ENCODE results near the gene CSF2.
A peak's percentile ranks its signal among the peaks of the same experiment; 100 is the strongest.

CSF2 gene

GRCh38 chr5:132069994-132070393 lies 3.6 kb upstream of the CSF2 start:
- Mint-ChIP-seq H3K9me3 (no peaks in the 10 kb centered on the region), H3K36me3 (ENCODE audit: low read depth) (no peaks in the 10 kb centered on the region), H3K27me3 (ENCODE audit: low read depth) (no peaks in the 10 kb centered on the region), H3K4me1 (ENCODE audit: low read depth) (peaks cover 51% of the 10 kb centered on the region), H3K4me3 (no peak overlapping the region), H3K27ac (no peak overlapping the region)
- no peak for DNase-seq (ENCODE audit: low spot score)

- Mint-ChIP-seq H3K4me3 (peak overlapping the region; percentile 3), H3K4me1 (ENCODE audit: low read depth) (peaks cover 51% of the 10 kb centered on the region)
- peak; percentile 83 for DNase-seq (ENCODE audit: low spot score)
Measured at GRCh38 chr5:132070460-132071337, 2.9 kb upstream of the CSF2 start.

GRCh38 chr5:132071338-132071707 lies 2.3 kb upstream of the CSF2 start:
- H3K27me3 Mint-ChIP-seq (ENCODE audit: low read depth), result no peaks in the 10 kb centered on the region
- H3K9me3 Mint-ChIP-seq, result no peaks in the 10 kb centered on the region
- H3K4me1 Mint-ChIP-seq (ENCODE audit: low read depth), result peaks cover 51% of the 10 kb centered on the region
- peaks cover 4% of the 10 kb centered on the region for H3K36me3 Mint-ChIP-seq (ENCODE audit: low read depth)
- no peak overlapping the region for H3K4me3 Mint-ChIP-seq
- no peak for DNase-seq (ENCODE audit: low spot score)
- H3K27ac Mint-ChIP-seq, result peak overlapping the region; percentile 80

More at GRCh38 chr5:132070460-132071337, 2.9 kb upstream of the CSF2 start:
- no peaks in the 10 kb centered on the region for H3K27me3 Mint-ChIP-seq (ENCODE audit: low read depth)
- H3K27ac Mint-ChIP-seq, result peak overlapping the region; percentile 80
- H3K9me3 Mint-ChIP-seq, result no peaks in the 10 kb centered on the region
- peaks cover 2% of the 10 kb centered on the region for H3K36me3 Mint-ChIP-seq (ENCODE audit: low read depth)

GRCh38 chr5:132072070-132072469 lies 1.5 kb upstream of the CSF2 start:
- Mint-ChIP-seq H3K27me3 (ENCODE audit: low read depth) (no peaks in the 10 kb centered on the region), H3K4me1 (ENCODE audit: low read depth) (peaks cover 55% of the 10 kb centered on the region), H3K9me3 (no peaks in the 10 kb centered on the region), H3K36me3 (ENCODE audit: low read depth) (peaks cover 5% of the 10 kb centered on the region), H3K27ac (peak overlapping the region; percentile 17), H3K4me3 (no peak overlapping the region)
- DNase-seq (ENCODE audit: low spot score), result no peak

- Mint-ChIP-seq H3K36me3 (ENCODE audit: low read depth) (peaks cover 6% of the 10 kb centered on the region), H3K4me1 (ENCODE audit: low read depth) (peaks cover 56% of the 10 kb centered on the region), H3K27ac (peak overlapping the region; percentile 36), H3K27me3 (ENCODE audit: low read depth) (no peaks in the 10 kb centered on the region), H3K9me3 (no peaks in the 10 kb centered on the region), H3K4me3 (no peak overlapping the region)
- DNase-seq (ENCODE audit: low spot score), result no peak
Measured at GRCh38 chr5:132072528-132072927, 1.1 kb upstream of the CSF2 start.

GRCh38 chr5:132074091-132074771 lies 642 bp downstream of the CSF2 start:
- Mint-ChIP-seq H3K27me3 (ENCODE audit: low read depth) (no peaks in the 10 kb centered on the region), H3K36me3 (ENCODE audit: low read depth) (peaks cover 6% of the 10 kb centered on the region), H3K4me1 (ENCODE audit: low read depth) (peaks cover 71% of the 10 kb centered on the region), H3K4me3 (peak overlapping the region; percentile 70), H3K9me3 (no peaks in the 10 kb centered on the region), H3K27ac (peak overlapping the region; percentile 75)
- DNase-seq (ENCODE audit: low spot score), result no peak

- H3K9me3 Mint-ChIP-seq, result no peaks in the 10 kb centered on the region
- peak overlapping the region; percentile 84 for H3K27ac Mint-ChIP-seq
- no peaks in the 10 kb centered on the region for H3K27me3 Mint-ChIP-seq (ENCODE audit: low read depth)
- H3K4me1 Mint-ChIP-seq (ENCODE audit: low read depth), result peaks cover 74% of the 10 kb centered on the region
- DNase-seq (ENCODE audit: low spot score), result peak; percentile 73
- peak overlapping the region; percentile 70 for H3K4me3 Mint-ChIP-seq
- H3K36me3 Mint-ChIP-seq (ENCODE audit: low read depth), result peaks cover 6% of the 10 kb centered on the region
Measured at GRCh38 chr5:132074772-132075718, 1.5 kb downstream of the CSF2 start.

- DNase-seq (ENCODE audit: low spot score), result no peak
- Mint-ChIP-seq H3K4me1 (ENCODE audit: low read depth) (peaks cover 67% of the 10 kb centered on the region), H3K27ac (peak overlapping the region; percentile 83), H3K36me3 (ENCODE audit: low read depth) (peaks cover 6% of the 10 kb centered on the region), H3K9me3 (no peaks in the 10 kb centered on the region), H3K4me3 (peak overlapping the region; percentile 65), H3K27me3 (ENCODE audit: low read depth) (no peaks in the 10 kb centered on the region)
Measured at GRCh38 chr5:132075719-132076077, 2.1 kb downstream of the CSF2 start.

- Mint-ChIP-seq H3K27me3 (ENCODE audit: low read depth) (no peaks in the 10 kb centered on the region), H3K27ac (peak overlapping the region; percentile 88), H3K4me1 (ENCODE audit: low read depth) (peaks cover 64% of the 10 kb centered on the region), H3K36me3 (ENCODE audit: low read depth) (peaks cover 6% of the 10 kb centered on the region), H3K9me3 (no peaks in the 10 kb centered on the region), H3K4me3 (peak overlapping the region; percentile 48)
- DNase-seq (ENCODE audit: low spot score), result peak; percentile 42
Measured at GRCh38 chr5:132076202-132076830, 2.7 kb downstream of the CSF2 start.

- Mint-ChIP-seq H3K4me1 (ENCODE audit: low read depth) (peaks cover 67% of the 10 kb centered on the region), H3K27me3 (ENCODE audit: low read depth) (no peaks in the 10 kb centered on the region), H3K9me3 (no peaks in the 10 kb centered on the region), H3K36me3 (ENCODE audit: low read depth) (peaks cover 6% of the 10 kb centered on the region), H3K4me3 (peak overlapping the region; percentile 24), H3K27ac (peak overlapping the region; percentile 88)
- peak; percentile 23 for DNase-seq (ENCODE audit: low spot score)
Measured at GRCh38 chr5:132076983-132077382, 3.4 kb downstream of the CSF2 start.

- Mint-ChIP-seq H3K27me3 (ENCODE audit: low read depth) (no peaks in the 10 kb centered on the region), H3K4me3 (no peak overlapping the region), H3K27ac (peak overlapping the region; percentile 73), H3K9me3 (no peaks in the 10 kb centered on the region), H3K36me3 (ENCODE audit: low read depth) (peaks cover 6% of the 10 kb centered on the region), H3K4me1 (ENCODE audit: low read depth) (peaks cover 73% of the 10 kb centered on the region)
- no peak for DNase-seq (ENCODE audit: low spot score)
Measured at GRCh38 chr5:132079081-132079480, 5.5 kb downstream of the CSF2 start.

- Mint-ChIP-seq H3K27ac (peak overlapping the region; percentile 38), H3K4me1 (ENCODE audit: low read depth) (peaks cover 74% of the 10 kb centered on the region), H3K27me3 (ENCODE audit: low read depth) (no peaks in the 10 kb centered on the region), H3K36me3 (ENCODE audit: low read depth) (peaks cover 6% of the 10 kb centered on the region), H3K4me3 (no peak overlapping the region), H3K9me3 (no peaks in the 10 kb centered on the region)
- DNase-seq (ENCODE audit: low spot score), result no peak
Measured at GRCh38 chr5:132079619-132080018, 6.0 kb downstream of the CSF2 start.

GRCh38 chr5:132080595-132080994 lies 7.0 kb downstream of the CSF2 start:
- peaks cover 74% of the 10 kb centered on the region for H3K4me1 Mint-ChIP-seq (ENCODE audit: low read depth)
- peak overlapping the region; percentile 55 for H3K27ac Mint-ChIP-seq
- H3K4me3 Mint-ChIP-seq, result no peak overlapping the region
- peaks cover 5% of the 10 kb centered on the region for H3K36me3 Mint-ChIP-seq (ENCODE audit: low read depth)
- no peaks in the 10 kb centered on the region for H3K27me3 Mint-ChIP-seq (ENCODE audit: low read depth)
- H3K9me3 Mint-ChIP-seq, result no peaks in the 10 kb centered on the region
- DNase-seq (ENCODE audit: low spot score), result no peak
